Measurements from ENCODE around the gene ASIC2. TPM values are rescaled to one million over a fixed set of nuclear protein-coding genes. Genes with fewer than 3 reads are reported as not detected.

ASIC2 gene
- total RNA-seq, 1 experiment from 2014 or later, result 0.11 TPM

DNA sequence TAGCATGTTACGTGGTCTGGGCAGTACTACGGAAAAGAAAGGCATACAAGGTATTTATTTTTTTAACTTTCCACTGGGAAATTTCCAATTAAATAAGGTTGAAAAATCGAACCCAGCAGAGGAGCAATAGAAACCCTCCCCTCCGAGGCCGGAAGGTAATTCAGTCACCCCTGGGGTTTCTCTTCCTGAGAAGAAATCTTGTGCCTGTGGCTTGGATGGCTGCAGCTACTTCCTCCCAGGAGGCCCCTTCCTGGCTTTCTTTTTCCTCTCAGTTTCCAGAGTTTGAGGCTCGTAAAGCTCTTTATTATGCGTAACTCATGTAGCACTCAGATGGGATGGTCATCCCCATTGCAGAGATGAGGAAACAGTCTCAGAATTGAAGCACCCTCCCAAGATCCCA lies 140.3 kb downstream of the ASIC2 start:
- H3K79me2 ChIP-seq (ENCODE audit: low read length), result no peaks in the 10 kb centered on the region
- DNase-seq (no peak), ATAC-seq (no peak)
- no peaks in the 10 kb centered on the region for H3K9me2 ChIP-seq (replicated peaks; ENCODE audit: low read length)
- H3K4me2 ChIP-seq (ENCODE audit: low read length), result no peak overlapping the region
- no peak overlapping the region for H3K9ac ChIP-seq (ENCODE audit: low read length)
- H3K36me3 ChIP-seq (ENCODE audit: low read depth, low read length), result no peaks in the 10 kb centered on the region
- no peak overlapping the region for H2AFZ ChIP-seq (ENCODE audit: low read length)
- POLR2A ChIA-PET (ENCODE audit: unreplicated experiment), result no interaction called here
- CTCF ChIA-PET, result no interaction called here
- no peaks in the 10 kb centered on the region for H3K9me3 ChIP-seq (ENCODE audit: low read length)
- peaks cover 7% of the 10 kb centered on the region for H3K27me3 ChIP-seq (ENCODE audit: low read length)
- H3K4me1 ChIP-seq (ENCODE audit: insufficient read depth, low read length), result no peaks in the 10 kb centered on the region
- H3K27ac ChIP-seq (ENCODE audit: low read length), result no peak overlapping the region
- no peaks in the 10 kb centered on the region for H3F3A ChIP-seq (ENCODE audit: low read length, unreplicated experiment)
- BruUV-seq (replicated peaks), result no TSS peak
- no peak overlapping the region for H3K4me3 ChIP-seq (ENCODE audit: low read length)
- TF ChIP-seq EZH2phosphoT487 (IDR thresholded peaks at IDR 0.05; ENCODE audit: borderline replicate concordance, low read length) (no peak), EZH2 (IDR thresholded peaks at IDR 0.05; ENCODE audit: low read length, unreplicated experiment) (no peak)
- TF ChIP-seq, protein P1, sequence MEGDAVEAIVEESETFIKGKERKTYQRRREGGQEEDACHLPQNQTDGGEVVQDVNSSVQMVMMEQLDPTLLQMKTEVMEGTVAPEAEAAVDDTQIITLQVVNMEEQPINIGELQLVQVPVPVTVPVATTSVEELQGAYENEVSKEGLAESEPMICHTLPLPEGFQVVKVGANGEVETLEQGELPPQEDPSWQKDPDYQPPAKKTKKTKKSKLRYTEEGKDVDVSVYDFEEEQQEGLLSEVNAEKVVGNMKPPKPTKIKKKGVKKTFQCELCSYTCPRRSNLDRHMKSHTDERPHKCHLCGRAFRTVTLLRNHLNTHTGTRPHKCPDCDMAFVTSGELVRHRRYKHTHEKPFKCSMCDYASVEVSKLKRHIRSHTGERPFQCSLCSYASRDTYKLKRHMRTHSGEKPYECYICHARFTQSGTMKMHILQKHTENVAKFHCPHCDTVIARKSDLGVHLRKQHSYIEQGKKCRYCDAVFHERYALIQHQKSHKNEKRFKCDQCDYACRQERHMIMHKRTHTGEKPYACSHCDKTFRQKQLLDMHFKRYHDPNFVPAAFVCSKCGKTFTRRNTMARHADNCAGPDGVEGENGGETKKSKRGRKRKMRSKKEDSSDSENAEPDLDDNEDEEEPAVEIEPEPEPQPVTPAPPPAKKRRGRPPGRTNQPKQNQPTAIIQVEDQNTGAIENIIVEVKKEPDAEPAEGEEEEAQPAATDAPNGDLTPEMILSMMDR (conservative IDR thresholded peaks at IDR 0.05; ENCODE audit: low read depth, low read length), result no peak
- no peaks in the 10 kb centered on the region for H4K20me1 ChIP-seq (ENCODE audit: low read length)
- intact Hi-C loops (cut with micrococcal nuclease), result no loop called here

DNA sequence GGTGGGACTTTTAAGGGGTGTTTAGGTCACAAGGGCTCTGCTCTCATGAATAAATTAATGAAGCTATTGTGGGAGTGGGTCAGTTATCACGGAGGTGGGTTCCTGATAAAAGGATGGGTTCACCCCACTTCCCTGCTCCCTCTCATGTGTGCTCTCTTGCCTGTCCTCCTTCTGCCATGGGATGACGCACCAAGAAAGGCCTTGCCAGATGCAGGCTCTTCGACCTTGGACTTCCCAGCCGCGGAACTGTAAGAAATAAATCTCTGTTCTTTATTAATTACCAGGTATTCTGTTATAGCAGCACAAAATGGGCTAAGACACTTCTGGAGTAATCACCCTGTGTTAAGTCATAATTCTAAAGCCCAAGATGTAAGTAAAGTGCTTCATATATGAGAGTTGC lies 141.5 kb downstream of the ASIC2 start:
- Histone ChIP-seq H3K4me3 (ENCODE audit: low read length) (no peak overlapping the region), H3K9ac (ENCODE audit: low read length) (no peak overlapping the region), H3K4me1 (ENCODE audit: insufficient read depth, low read length) (no peaks in the 10 kb centered on the region), H3K4me2 (ENCODE audit: low read length) (no peak overlapping the region), H3K27ac (ENCODE audit: low read length) (no peak overlapping the region), H3K36me3 (ENCODE audit: low read depth, low read length) (no peaks in the 10 kb centered on the region), H3K27me3 (ENCODE audit: low read length) (0 out of 2 replicates have a peak, but pooled peaks cover 3% of the 10 kb centered on the region), H3F3A (ENCODE audit: low read length, unreplicated experiment) (no peaks in the 10 kb centered on the region), H3K9me3 (ENCODE audit: low read length) (no peaks in the 10 kb centered on the region), H3K79me2 (ENCODE audit: low read length) (no peaks in the 10 kb centered on the region), H2AFZ (ENCODE audit: low read length) (no peak overlapping the region), H3K9me2 (replicated peaks; ENCODE audit: low read length) (no peaks in the 10 kb centered on the region), H4K20me1 (ENCODE audit: low read length) (no peaks in the 10 kb centered on the region)
- BruUV-seq (replicated peaks), result no TSS peak
- POLR2A ChIA-PET (ENCODE audit: unreplicated experiment), result no interaction called here
- no peak for DNase-seq
- ATAC-seq, result no peak
- CTCF ChIA-PET, result no interaction called here
- intact Hi-C loops (cut with micrococcal nuclease), result no loop called here
- TF ChIP-seq EZH2phosphoT487 (IDR thresholded peaks at IDR 0.05; ENCODE audit: borderline replicate concordance, low read length), result no peak

DNA sequence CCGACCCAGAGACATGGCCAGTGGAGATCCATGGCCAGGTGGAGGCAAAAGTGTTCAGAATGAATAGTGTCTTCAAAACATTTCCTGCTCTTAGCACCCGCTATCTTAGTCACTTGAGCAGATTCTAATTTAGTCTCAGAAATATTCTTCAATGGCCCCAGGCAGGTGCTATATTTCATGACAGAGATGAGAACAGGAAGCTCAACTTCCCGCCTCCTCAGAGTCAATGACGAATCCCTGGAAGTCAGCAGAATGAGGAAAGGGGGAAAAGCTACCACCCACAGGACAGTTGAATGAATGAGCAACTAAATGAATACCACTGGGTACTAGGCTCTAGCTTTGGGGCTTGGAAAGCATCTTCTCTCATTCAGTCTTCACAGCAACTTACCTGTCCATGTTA lies 147.2 kb downstream of the ASIC2 start:
- DNase-seq (no peak), ATAC-seq (no peak)
- H3K9me3 ChIP-seq (ENCODE audit: low read length), result no peaks in the 10 kb centered on the region
- no peaks in the 10 kb centered on the region for H3K36me3 ChIP-seq (ENCODE audit: low read depth, low read length)
- intact Hi-C loops (cut with micrococcal nuclease), result no loop called here
- no peak overlapping the region for H3K27ac ChIP-seq (ENCODE audit: low read length)
- H3K79me2 ChIP-seq (ENCODE audit: low read length), result no peaks in the 10 kb centered on the region
- H3K9me2 ChIP-seq (replicated peaks; ENCODE audit: low read length), result no peaks in the 10 kb centered on the region
- H4K20me1 ChIP-seq (ENCODE audit: low read length), result no peaks in the 10 kb centered on the region
- no peaks in the 10 kb centered on the region for H3K4me1 ChIP-seq (ENCODE audit: insufficient read depth, low read length)
- H2AFZ ChIP-seq (ENCODE audit: low read length), result no peak overlapping the region
- no TSS peak for BruUV-seq (replicated peaks)
- H3F3A ChIP-seq (ENCODE audit: low read length, unreplicated experiment), result no peaks in the 10 kb centered on the region
- TF ChIP-seq EZH2 (IDR thresholded peaks at IDR 0.05; ENCODE audit: low read length, unreplicated experiment) (no peak), EZH2phosphoT487 (IDR thresholded peaks at IDR 0.05; ENCODE audit: borderline replicate concordance, low read length) (no peak)
- TF ChIP-seq, protein P1 (conservative IDR thresholded peaks at IDR 0.05; ENCODE audit: low read depth, low read length), result no peak
- ChIA-PET POLR2A (ENCODE audit: unreplicated experiment) (no interaction called here), CTCF (no interaction called here)
- H3K4me2 ChIP-seq (ENCODE audit: low read length), result no peak overlapping the region
- 0 out of 2 replicates have a peak, but pooled peaks cover 3% of the 10 kb centered on the region for H3K27me3 ChIP-seq (ENCODE audit: low read length)
- H3K9ac ChIP-seq (ENCODE audit: low read length), result no peak overlapping the region
- no peak overlapping the region for H3K4me3 ChIP-seq (ENCODE audit: low read length)
